ENCODE data around the gene CDK14.

DNA sequence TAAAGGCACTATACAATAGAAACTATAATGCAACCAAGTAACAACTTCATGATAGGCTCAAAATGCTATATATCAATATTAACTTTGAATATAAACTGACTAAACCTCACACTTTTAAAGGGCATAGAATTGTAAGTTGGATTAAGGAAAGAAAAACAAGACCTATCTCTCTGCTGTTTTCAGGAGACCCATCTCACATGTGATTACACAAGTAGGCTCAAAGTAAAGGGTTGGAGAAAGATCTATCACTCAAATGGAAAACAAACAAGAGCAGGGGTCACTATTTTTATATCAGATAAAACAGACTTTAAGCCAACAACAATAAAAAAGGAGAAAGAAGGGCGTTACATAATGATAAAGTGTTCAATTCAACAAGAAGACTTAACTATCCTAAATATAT is 155.5 kb downstream of the CDK14 start:
- TF ChIP-seq POLR2AphosphoS5 (IDR thresholded peaks at IDR 0.05; ENCODE audit: borderline replicate concordance, low read depth, low read length), result no peak
- no peak for TF ChIP-seq EZH2 (IDR thresholded peaks at IDR 0.05)

All from SK-N-MC (cell line).